Stimulated activated naive B cell treated with anti-CD40 and anti-IgM and Interleukin-4, amounts not matched to agents 10 μg/mL and 1 μg/mL and 100 μg/mL, for 72 hours (primary cell): ENCODE results near the gene ROBO1.

Source experiments
- ATAC-seq, 2 donors: fragments of 150-1000 bp; cut with Tn5 transposase; replicated peaks; 2 replicates each; pipeline ENCODE4 v1.10.0; 2021; ENCODE audit warnings: moderate library complexity in 1 of 2
- DNase-seq: peaks from one replicate; pipeline ENCODE4 v3.0.0; 2021
- H3K27ac Mint-ChIP-seq: one replicate; pipeline ENCODE4 v1.8.0; 2022; ENCODE audit warnings: mild to moderate bottlenecking, mixed read lengths
- H3K27me3 Mint-ChIP-seq, 2 donors: one replicate each; pipeline ENCODE4 v1.8.0; 2022; ENCODE audit warnings: mixed read lengths in 2 of 2
- H3K36me3 Mint-ChIP-seq, 2 donors: one replicate each; pipeline ENCODE4 v1.8.0; 2022; ENCODE audit warnings: mixed read lengths in 2 of 2, mild to moderate bottlenecking in 1 of 2
- H3K4me1 Mint-ChIP-seq, 2 donors: one replicate each; pipeline ENCODE4 v1.8.0; 2022; ENCODE audit warnings: mixed read lengths in 2 of 2, mild to moderate bottlenecking in 1 of 2
- H3K4me3 Mint-ChIP-seq, 2 donors: one replicate each; pipeline ENCODE4 v1.8.0; 2022; ENCODE audit warnings: mild to moderate bottlenecking in 2 of 2, mixed read lengths in 2 of 2, moderate library complexity in 1 of 2
- H3K9me3 Mint-ChIP-seq, 2 donors: one replicate each; pipeline ENCODE4 v1.8.0; 2022; ENCODE audit warnings: mixed read lengths in 2 of 2, mild to moderate bottlenecking in 1 of 2

The ROBO1 gene

GRCh38 chr3:78665101-78665500 is 1102.7 kb downstream of the ROBO1 start:
- DNase-seq (no peak), ATAC-seq (no peak)
- Mint-ChIP-seq H3K4me1 (no peaks in the 10 kb centered on the region), H3K27ac (no peak overlapping the region), H3K9me3 (no peaks in the 10 kb centered on the region), H3K4me3 (no peak overlapping the region), H3K36me3 (no peaks in the 10 kb centered on the region), H3K27me3 (no peaks in the 10 kb centered on the region)

GRCh38 chr3:78660957-78661356 is 1106.8 kb downstream of the ROBO1 start:
- no peak overlapping the region for H3K4me3 Mint-ChIP-seq
- H3K4me1 Mint-ChIP-seq = no peaks in the 10 kb centered on the region
- no peak for DNase-seq
- H3K27ac Mint-ChIP-seq = no peak overlapping the region
- no peaks in the 10 kb centered on the region for H3K9me3 Mint-ChIP-seq
- H3K27me3 Mint-ChIP-seq = no peaks in the 10 kb centered on the region
- no peak for ATAC-seq
- H3K36me3 Mint-ChIP-seq = no peaks in the 10 kb centered on the region

- Mint-ChIP-seq H3K36me3 (no peaks in the 10 kb centered on the region), H3K27ac (no peak overlapping the region), H3K9me3 (no peaks in the 10 kb centered on the region), H3K27me3 (no peaks in the 10 kb centered on the region), H3K4me1 (no peaks in the 10 kb centered on the region), H3K4me3 (no peak overlapping the region)
- ATAC-seq (no peak), DNase-seq (no peak)
Observed at GRCh38 chr3:78659386-78659987, 1108.3 kb downstream of the ROBO1 start.

- Mint-ChIP-seq H3K27ac (no peak overlapping the region), H3K9me3 (no peaks in the 10 kb centered on the region), H3K27me3 (no peaks in the 10 kb centered on the region), H3K4me3 (no peak overlapping the region), H3K36me3 (no peaks in the 10 kb centered on the region), H3K4me1 (no peaks in the 10 kb centered on the region)
- ATAC-seq = no peak
- DNase-seq = no peak
Observed at GRCh38 chr3:78647726-78648125, 1120.1 kb downstream of the ROBO1 start.

GRCh38 chr3:78645628-78646310 is 1122.0 kb downstream of the ROBO1 start:
- Mint-ChIP-seq H3K27ac (no peak overlapping the region), H3K9me3 (no peaks in the 10 kb centered on the region), H3K27me3 (no peaks in the 10 kb centered on the region), H3K4me1 (no peaks in the 10 kb centered on the region), H3K4me3 (no peak overlapping the region), H3K36me3 (no peaks in the 10 kb centered on the region)
- ATAC-seq (peak; percentile 64 to 74), DNase-seq (no peak)

- H3K27me3 Mint-ChIP-seq = no peaks in the 10 kb centered on the region
- ATAC-seq (no peak), DNase-seq (no peak)
- H3K4me3 Mint-ChIP-seq = no peak overlapping the region
- no peak overlapping the region for H3K27ac Mint-ChIP-seq
- H3K9me3 Mint-ChIP-seq = no peaks in the 10 kb centered on the region
- H3K36me3 Mint-ChIP-seq = no peaks in the 10 kb centered on the region
- H3K4me1 Mint-ChIP-seq = no peaks in the 10 kb centered on the region
Observed at GRCh38 chr3:78644847-78645246, 1123.0 kb downstream of the ROBO1 start.

- DNase-seq = no peak
- no peaks in the 10 kb centered on the region for H3K36me3 Mint-ChIP-seq
- ATAC-seq = no peak
- H3K4me3 Mint-ChIP-seq = no peak overlapping the region
- no peaks in the 10 kb centered on the region for H3K9me3 Mint-ChIP-seq
- H3K4me1 Mint-ChIP-seq = no peaks in the 10 kb centered on the region
- H3K27me3 Mint-ChIP-seq = no peaks in the 10 kb centered on the region
- no peak overlapping the region for H3K27ac Mint-ChIP-seq
Observed at GRCh38 chr3:78642226-78643035, 1125.4 kb downstream of the ROBO1 start.

GRCh38 chr3:78641703-78642102 is 1126.1 kb downstream of the ROBO1 start:
- ATAC-seq = no peak
- Mint-ChIP-seq H3K36me3 (no peaks in the 10 kb centered on the region), H3K4me1 (no peaks in the 10 kb centered on the region), H3K27ac (no peak overlapping the region), H3K9me3 (no peaks in the 10 kb centered on the region), H3K27me3 (no peaks in the 10 kb centered on the region), H3K4me3 (no peak overlapping the region)
- no peak for DNase-seq

- Mint-ChIP-seq H3K27ac (no peak overlapping the region), H3K27me3 (no peaks in the 10 kb centered on the region), H3K36me3 (no peaks in the 10 kb centered on the region), H3K4me1 (no peaks in the 10 kb centered on the region), H3K4me3 (no peak overlapping the region), H3K9me3 (no peaks in the 10 kb centered on the region)
- DNase-seq (no peak), ATAC-seq (no peak)
Observed at GRCh38 chr3:78634316-78634715, 1133.5 kb downstream of the ROBO1 start.

- DNase-seq = no peak
- Mint-ChIP-seq H3K4me3 (no peak overlapping the region), H3K27ac (no peak overlapping the region), H3K9me3 (no peaks in the 10 kb centered on the region), H3K36me3 (no peaks in the 10 kb centered on the region), H3K4me1 (no peaks in the 10 kb centered on the region), H3K27me3 (no peaks in the 10 kb centered on the region)
- ATAC-seq = no peak
Observed at GRCh38 chr3:78633626-78634025, 1134.2 kb downstream of the ROBO1 start.

GRCh38 chr3:78632925-78633553 is 1134.8 kb downstream of the ROBO1 start:
- Mint-ChIP-seq H3K36me3 (no peaks in the 10 kb centered on the region), H3K27ac (no peak overlapping the region)
- DNase-seq = no peak

GRCh38 chr3:78629544-78629943 is 1138.3 kb downstream of the ROBO1 start:
- H3K4me1 Mint-ChIP-seq = no peaks in the 10 kb centered on the region
- H3K4me3 Mint-ChIP-seq = no peak overlapping the region

More at GRCh38 chr3:78632925-78633553, 1134.8 kb downstream of the ROBO1 start:
- Mint-ChIP-seq H3K27me3 (no peaks in the 10 kb centered on the region), H3K4me3 (no peak overlapping the region), H3K9me3 (no peaks in the 10 kb centered on the region), H3K4me1 (no peaks in the 10 kb centered on the region)
- ATAC-seq = no peak

GRCh38 chr3:78621061-78621716 is 1146.6 kb downstream of the ROBO1 start:
- no peaks in the 10 kb centered on the region for H3K27me3 Mint-ChIP-seq
- ATAC-seq (no peak), DNase-seq (no peak)
- no peaks in the 10 kb centered on the region for H3K9me3 Mint-ChIP-seq
- no peak overlapping the region for H3K27ac Mint-ChIP-seq
- no peak overlapping the region for H3K4me3 Mint-ChIP-seq
- no peaks in the 10 kb centered on the region for H3K36me3 Mint-ChIP-seq
- H3K4me1 Mint-ChIP-seq = no peaks in the 10 kb centered on the region

More at GRCh38 chr3:78629544-78629943, 1138.3 kb downstream of the ROBO1 start:
- H3K9me3 Mint-ChIP-seq = no peaks in the 10 kb centered on the region
- ATAC-seq = no peak
- H3K36me3 Mint-ChIP-seq = no peaks in the 10 kb centered on the region
- no peak for DNase-seq
- H3K27me3 Mint-ChIP-seq = no peaks in the 10 kb centered on the region
- H3K27ac Mint-ChIP-seq = no peak overlapping the region

GRCh38 chr3:78614486-78614885 is 1153.3 kb downstream of the ROBO1 start:
- H3K4me3 Mint-ChIP-seq = no peak overlapping the region
- no peak for ATAC-seq

More at GRCh38 chr3:78614486-78614885, 1153.3 kb downstream of the ROBO1 start:
- no peak for DNase-seq
- Mint-ChIP-seq H3K27ac (no peak overlapping the region), H3K9me3 (no peaks in the 10 kb centered on the region), H3K27me3 (no peaks in the 10 kb centered on the region), H3K4me1 (no peaks in the 10 kb centered on the region), H3K36me3 (no peaks in the 10 kb centered on the region)
